Glomerular visceral epithelial cell (primary cell): ENCODE results near the gene PDZD4.
"Not testable (repeated sequence)": the region's sequence is repeated elsewhere in the genome, so short reads cannot be mapped to it uniquely, and the experiment has no call there.

ENCODE experiments used
- DNase-seq: peaks from one replicate; pipeline ENCODE4 v3.0.0-alpha.2; 2016; ENCODE audit errors: extremely low spot score

Gene PDZD4

GRCh38 chrX:153831429-153832150, 1.2 kb upstream of the PDZD4 start:
- no peak for DNase-seq

- DNase-seq: no peak
Measured at GRCh38 chrX:153830640-153831428, 490 bp upstream of the PDZD4 start.

- no peak for DNase-seq
Measured at GRCh38 chrX:153829549-153829798, 870 bp downstream of the PDZD4 start.

GRCh38 chrX:153828723-153829548, 1.4 kb downstream of the PDZD4 start:
- DNase-seq: peak; percentile 2

GRCh38 chrX:153828308-153828707, 2.0 kb downstream of the PDZD4 start:
- DNase-seq: no peak

- DNase-seq: no peak
Measured at GRCh38 chrX:153827903-153828302, 2.4 kb downstream of the PDZD4 start.

GRCh38 chrX:153827016-153827415, 3.3 kb downstream of the PDZD4 start:
- no peak for DNase-seq

- no peak for DNase-seq
Measured at GRCh38 chrX:153825042-153825441, 5.3 kb downstream of the PDZD4 start.

- no peak for DNase-seq
Measured at GRCh38 chrX:153824348-153824747, 6.0 kb downstream of the PDZD4 start.

GRCh38 chrX:153821066-153821465, 9.3 kb downstream of the PDZD4 start:
- DNase-seq: no peak

- no peak for DNase-seq
Measured at GRCh38 chrX:153820601-153821000, 9.7 kb downstream of the PDZD4 start.

GRCh38 chrX:153819384-153820040, 10.8 kb downstream of the PDZD4 start:
- no peak for DNase-seq

- no peak for DNase-seq
Measured at GRCh38 chrX:153818571-153819383, 11.6 kb downstream of the PDZD4 start.

- DNase-seq: not testable (repeated sequence)
Measured at GRCh38 chrX:153818064-153818463, 12.3 kb downstream of the PDZD4 start.

- DNase-seq: no peak
Measured at GRCh38 chrX:153816831-153817690, 13.3 kb downstream of the PDZD4 start.

- DNase-seq: no peak
Measured at GRCh38 chrX:153814591-153815315, 15.6 kb downstream of the PDZD4 start.

- no peak for DNase-seq
Measured at GRCh38 chrX:153813161-153813560, 17.2 kb downstream of the PDZD4 start.

- no peak for DNase-seq
Measured at GRCh38 chrX:153812220-153812619, 18.1 kb downstream of the PDZD4 start.

- no peak for DNase-seq
Measured at GRCh38 chrX:153807976-153808375, 22.4 kb downstream of the PDZD4 start.
